Stimulated activated CD4-positive, alpha-beta T cell treated with anti-CD3 and anti-CD28 coated beads, Interleukin-15, amount 100 ng/mL, for 24 hours (primary cell): ENCODE results near the gene KLHL41.
"Not testable (repeated sequence)": the region's sequence is repeated elsewhere in the genome, so short reads cannot be mapped to it uniquely, and the experiment has no call there.

Experiments used
- DNase-seq: peaks from one replicate; pipeline ENCODE4 v3.0.0-alpha.2; 2020

KLHL41 gene

DNA sequence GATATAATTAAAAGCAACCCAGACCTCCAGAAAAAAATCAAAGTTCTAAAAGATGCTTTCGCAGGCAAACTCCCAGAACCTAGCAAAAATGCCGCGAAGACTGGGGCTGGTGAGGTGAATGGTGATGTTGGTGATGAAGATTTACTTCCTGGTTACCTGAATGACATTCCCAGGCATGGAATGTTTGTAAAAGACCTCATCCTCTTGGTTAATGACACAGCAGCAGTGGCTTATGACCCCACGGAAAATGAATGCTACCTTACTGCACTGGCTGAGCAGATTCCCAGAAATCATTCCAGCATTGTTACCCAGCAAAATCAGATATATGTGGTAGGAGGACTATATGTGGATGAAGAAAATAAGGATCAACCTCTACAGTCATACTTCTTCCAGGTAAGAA is 994 bp downstream of the KLHL41 start:
- no peak for DNase-seq

DNA sequence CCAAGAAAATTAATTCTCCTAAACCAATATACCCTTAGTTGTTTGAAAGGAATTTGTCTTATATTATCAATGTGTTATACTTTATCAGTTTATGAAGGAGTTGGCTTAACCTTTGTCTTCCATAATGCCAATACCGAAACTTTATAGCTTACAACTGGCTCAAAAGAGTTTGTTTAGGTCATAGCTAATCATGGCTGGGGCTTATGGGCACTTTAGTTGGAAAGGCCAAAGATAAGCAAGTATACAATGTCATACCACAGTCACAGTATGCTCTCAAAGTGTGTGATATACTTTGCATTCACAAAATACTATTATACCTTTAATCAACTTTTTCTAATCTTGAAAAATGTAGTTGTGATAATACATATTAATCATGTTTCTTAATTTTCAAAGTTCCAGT is 2.3 kb downstream of the KLHL41 start:
- DNase-seq: no peak

DNA sequence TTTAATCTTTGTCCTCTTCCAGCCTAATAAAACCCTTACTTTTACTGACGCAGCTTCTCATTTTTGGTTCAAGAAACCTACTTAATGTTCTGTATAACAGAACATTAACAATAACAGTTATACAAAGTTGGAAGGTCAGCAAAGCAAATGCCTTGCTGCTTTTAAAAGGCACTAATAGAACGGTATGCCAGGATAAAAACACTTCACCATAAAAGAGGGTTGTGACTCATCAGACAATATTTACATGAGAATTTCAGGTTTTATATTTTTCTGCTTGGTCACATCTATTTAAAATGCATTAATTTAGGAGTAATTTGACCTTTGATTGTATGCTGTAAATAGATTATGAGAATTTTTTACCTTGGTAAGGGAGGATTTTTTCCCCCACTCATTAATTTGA is 3.0 kb downstream of the KLHL41 start:
- no peak for DNase-seq

DNA sequence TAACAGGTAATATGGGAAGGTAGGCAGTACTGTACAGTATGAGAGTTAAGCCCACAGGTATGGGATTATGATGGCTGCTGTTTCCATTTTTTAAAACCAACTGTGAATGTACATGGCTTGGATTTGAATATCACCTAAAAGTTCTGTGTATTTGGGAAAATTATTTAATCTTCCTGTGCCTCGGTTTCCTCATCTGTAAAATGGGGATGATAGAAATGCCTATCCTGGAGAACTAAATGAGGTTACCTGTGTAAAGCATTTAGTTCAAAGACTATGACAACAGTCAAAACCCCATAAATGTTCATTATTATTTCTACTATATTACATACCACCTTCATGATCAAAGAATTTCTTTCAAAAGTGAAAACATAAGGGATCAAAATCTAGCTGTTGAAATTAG is 3.6 kb downstream of the KLHL41 start:
- no peak for DNase-seq

DNA sequence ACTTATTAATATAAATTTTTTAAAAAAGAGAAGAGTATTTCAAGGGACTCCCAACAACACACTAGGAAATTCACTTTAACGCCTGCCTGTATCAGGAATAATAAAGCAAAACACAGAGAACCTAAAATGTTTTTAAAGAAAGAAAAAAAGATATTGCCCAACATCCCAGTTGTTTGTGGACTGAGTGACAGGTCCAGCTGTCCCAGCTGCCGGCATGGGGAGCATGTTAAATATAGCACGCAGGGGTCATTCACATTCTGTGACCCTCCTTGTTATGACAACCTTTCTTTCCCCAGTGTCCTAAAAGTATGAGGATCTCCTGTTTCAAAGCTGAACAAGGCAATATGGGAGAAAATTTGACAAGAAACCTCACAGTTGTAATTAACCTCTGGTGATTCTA is 4.4 kb downstream of the KLHL41 start:
- DNase-seq: no peak

DNA sequence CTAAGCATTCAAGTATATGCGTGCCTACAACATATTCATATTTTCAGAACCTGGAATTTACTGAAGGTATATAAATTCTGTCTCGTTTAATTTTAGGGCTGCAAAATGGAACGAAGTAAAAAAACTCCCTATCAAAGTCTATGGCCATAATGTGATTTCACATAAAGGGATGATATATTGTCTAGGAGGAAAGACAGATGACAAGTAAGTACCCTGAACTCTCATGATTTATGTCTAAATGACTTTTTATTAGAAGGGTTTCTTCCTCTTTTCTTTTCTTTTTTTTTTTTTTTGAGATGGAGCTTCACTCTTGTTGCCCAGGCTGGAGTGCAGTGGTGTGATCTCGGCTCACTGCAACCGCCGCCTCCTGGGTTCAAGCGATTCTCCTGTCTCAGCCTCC is 5.3 kb downstream of the KLHL41 start:
- DNase-seq: not testable (repeated sequence)

DNA sequence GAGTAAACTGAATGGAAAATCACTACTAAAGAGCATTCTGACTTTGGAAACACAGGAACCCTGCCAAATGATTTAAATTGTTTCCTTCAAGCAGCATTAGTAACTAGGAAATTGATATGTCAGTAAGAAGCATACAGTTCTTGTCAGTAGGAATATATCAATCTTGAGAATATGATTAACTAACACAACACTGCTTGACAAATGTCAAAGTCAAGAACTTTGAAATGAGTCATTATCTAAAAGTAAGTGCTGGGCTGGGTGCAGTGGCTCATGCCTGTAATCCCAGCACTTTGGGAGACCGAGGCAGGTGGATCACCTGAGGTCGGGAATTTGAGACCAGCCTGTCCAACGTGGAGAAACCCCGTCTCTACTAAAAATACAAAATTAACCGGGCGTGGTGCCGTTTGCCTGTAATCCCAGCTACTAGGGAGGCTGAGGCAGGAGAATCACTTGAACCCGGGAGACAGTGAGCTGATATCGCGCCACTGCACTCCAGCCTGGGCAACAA is 7.0 kb downstream of the KLHL41 start:
- DNase-seq: not testable (repeated sequence)

DNA sequence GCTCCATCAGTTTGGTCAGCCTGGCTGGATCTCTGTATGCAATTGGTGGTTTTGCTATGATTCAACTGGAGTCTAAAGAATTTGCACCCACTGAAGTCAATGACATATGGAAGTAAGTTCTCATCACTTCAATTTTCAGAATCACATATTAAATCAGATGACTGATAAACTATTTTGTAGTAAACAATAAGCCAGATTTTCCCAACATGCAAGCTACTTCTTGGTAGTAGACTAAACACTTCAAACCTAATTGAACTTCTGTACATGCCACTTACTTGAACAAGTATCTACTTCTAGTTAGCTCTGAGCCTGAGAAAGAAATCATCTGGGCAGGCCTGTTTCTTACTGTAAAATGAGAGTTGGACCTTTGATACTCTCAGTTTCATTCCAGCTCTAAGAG is 11.4 kb downstream of the KLHL41 start:
- no peak for DNase-seq

DNA sequence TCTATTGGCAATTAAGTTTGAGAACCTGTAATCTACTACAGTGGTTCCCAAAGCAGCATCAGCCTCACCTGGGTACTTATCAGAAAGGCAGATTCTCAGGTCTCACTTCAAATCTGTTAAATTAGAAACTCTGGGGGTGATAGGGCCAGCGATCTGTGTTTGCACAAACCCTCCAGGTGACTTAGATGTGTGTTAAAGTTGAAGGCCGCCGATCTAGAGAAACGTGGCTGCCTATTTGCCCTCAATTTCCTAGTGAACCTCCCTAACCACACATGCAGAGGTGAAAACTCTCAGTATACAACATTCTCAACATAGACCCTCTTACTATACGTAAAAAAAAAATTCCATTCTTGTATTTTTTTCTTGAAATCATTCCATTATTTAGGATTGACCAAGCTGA is 14.2 kb downstream of the KLHL41 start:
- DNase-seq: no peak

DNA sequence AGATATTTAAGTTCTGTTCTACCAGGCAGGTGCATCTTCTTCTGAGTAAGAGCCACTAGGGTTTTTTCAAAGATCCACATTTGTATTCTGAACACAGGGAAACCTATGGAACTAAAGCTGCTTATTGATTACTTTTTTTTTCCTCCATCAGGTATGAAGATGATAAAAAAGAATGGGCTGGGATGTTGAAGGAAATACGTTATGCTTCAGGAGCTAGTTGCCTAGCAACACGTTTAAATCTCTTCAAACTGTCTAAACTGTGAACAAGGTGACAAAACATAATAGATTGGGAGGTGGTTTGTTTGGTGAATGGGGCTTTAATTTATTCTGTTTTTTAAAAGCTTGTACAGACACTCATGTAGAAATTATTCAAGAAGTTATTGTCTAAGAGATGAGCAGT is 15.9 kb downstream of the KLHL41 start:
- DNase-seq: no peak

DNA sequence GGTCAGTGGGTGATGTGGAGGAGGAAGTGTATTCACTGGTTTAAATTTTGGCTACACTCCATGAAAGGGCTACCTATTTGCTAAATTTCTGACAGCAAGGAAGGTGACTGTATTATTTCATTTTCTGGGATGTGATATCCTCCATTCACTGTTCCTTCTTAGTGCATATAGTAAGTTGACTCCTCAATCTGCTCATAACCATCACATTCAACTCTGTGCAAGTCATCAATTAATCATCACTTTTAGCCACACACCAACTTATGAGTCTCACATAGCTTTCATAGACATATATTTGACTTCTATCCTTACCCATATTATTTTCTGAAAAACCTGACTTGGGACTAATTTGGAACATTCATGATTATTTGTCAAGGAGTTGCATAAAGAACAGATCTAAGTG is 16.9 kb downstream of the KLHL41 start:
- DNase-seq: no peak

DNA sequence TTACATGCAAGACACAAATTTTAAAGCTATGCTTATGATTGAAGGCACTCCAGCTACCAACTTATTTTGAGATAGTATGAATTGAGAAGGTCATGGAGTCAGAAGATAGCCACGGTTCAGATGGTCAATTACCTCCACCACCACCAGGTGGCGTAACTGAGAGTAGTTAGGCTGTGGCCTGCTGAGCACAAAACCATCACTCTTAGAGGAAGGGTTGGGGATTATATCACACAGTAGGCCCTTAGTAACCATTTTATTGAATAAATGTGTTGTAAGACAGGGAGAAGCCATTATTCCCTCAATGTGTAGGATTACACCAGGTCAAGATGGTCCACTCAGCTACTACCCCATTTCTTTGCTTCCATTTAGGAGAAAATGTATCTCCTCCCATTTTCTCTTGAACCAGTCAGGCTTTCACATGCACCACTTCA is 18.8 kb downstream of the KLHL41 start:
- DNase-seq: peak; percentile 83

DNA sequence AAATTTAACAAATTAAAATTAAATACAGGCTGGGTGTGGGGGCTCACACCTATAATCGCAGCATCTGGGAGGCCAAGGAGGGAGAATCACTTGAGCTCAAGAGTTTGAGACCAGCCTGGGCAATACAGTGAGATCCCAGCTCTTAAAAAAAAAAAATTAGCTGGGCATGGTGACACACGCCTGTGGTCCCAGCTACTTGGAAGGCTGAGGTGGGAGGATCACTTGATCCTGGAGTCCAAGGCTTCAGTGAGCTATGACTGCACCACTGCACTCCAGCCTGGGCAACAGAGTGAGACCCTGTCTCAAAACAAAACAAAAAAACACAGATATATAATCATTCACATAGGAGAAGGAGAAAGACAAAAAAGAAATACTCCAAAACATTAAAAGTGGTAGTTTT is 30.0 kb downstream of the KLHL41 start:
- DNase-seq: not testable (repeated sequence)

DNA sequence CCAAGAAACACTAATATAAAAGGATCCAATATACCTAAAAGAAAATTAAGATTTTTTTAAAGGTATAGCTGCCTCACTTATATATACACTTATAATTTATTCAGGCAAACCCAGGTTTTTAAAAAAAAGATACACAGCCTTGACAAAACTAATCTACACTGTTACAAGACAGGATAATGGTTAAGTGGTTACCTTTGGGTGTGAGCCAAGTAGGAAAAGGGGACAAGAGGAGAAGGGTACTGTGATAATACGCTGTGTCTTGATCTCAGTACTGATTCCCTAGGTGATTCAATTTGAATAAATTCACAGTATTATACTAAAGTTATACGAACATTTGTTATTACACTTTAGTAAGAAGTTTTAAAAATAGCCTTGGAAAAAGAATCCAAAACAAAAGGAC is 30.6 kb downstream of the KLHL41 start:
- no peak for DNase-seq

DNA sequence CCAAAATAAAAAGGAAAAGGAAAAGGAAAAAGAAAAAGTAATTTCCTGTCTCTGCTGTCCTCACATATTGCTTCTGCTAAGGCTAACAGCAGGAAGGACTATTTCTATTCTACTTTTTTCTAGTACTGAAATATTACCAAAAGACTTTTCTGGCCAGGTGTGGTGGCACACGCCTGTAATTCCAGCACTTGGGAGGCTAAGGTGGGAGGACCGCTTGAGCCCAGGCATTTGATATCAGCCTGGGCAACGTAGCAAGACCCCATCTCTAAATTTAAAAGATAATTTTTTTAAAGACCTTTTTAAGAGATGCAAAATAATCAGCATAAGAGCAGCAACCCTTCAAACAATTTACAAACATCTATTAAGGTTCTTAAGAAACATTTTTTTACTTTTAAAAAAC is 32.9 kb downstream of the KLHL41 start:
- no peak for DNase-seq

DNA sequence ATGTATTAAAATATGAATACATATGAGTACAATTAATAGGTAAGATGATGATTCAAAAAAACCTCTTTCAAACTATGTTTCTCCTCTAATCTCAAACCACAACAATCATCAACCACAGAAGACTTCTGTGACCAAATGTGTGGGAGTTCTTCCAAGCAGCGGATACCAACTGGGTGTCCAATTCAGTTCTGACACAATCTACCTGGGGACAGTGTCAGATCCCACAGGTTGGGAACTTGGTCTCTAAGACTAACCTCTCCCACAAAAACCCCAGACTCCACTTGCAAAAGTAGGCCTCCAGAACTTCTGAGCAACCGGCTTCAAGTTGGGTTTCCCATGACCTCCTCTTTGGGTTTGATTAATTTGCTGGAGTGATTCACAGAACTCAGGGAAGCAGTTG is 37.3 kb downstream of the KLHL41 start:
- DNase-seq: no peak

DNA sequence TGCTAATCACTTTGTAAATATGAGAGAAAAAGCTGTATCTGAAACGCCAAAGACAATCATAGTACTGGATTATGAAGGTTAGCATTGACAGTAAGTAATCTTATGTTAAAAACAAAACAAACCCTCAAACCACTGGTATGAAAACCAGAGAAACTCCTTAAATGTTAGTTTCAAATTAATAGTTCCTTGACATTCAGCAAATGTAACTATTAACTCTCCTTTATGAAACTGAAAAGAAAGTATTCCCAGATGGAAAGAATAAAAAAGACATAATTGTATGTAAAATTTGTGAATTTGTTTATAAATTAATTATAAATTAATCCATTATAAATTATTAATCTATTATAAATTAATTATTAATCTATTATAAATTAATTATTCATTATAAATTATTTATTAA is 51.9 kb downstream of the KLHL41 start:
- DNase-seq: no peak

DNA sequence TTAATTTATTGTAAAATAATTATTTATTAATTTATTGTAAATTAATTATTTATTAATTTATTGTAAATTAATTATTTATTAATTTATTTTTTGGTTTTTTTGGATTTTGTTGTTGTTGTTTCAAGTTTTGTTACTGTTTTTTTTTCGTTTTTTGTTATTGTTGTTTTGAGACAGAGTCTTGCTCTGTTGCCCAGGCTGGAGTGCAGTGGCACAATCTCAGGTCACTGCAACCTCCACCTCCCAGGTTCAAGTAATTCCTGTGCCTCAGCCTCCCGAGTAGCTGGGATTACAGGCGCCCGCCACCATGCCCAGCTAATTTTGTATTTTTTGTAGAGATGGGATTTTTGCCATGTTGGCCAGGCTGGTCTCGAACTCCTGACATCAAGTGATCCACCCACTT is 52.6 kb downstream of the KLHL41 start:
- DNase-seq: not testable (repeated sequence)

DNA sequence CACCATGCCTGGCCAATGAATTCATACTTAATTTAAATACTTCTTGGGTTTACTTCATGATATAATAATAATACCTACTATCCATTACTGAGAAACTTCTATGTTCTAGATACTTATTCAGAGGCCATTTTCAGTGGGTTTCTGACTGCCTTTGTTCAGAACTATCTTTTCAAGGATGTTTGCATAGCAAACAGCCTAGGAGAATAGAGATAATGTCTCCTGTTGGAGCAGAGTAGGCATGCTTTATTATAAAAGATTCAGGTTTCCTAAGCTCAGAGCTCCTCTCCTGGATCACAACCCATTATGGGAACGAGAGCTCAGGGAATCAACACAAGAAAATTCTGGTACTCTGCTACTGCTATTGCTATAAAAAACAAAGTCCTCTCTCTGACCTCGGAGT is 53.0 kb downstream of the KLHL41 start:
- DNase-seq: no peak

DNA sequence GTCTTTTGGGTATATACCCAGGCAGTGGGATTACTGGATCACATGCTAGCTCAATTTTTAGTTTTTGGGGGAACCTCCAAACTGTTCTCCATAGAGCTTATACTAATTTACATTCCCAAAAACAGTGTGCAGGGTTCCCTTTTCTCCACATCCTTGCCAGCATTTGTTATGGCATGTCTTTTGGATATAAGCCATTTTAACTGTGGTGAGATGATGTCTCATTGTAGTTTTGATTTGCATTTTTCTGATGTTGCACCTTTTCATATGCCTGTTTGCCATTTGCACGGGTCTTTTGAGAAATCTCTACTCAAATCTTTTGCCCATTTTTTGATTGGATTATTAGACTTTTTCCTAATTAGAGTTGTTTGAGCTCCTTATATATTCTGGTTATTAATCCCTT is 56.2 kb downstream of the KLHL41 start:
- no peak for DNase-seq

DNA sequence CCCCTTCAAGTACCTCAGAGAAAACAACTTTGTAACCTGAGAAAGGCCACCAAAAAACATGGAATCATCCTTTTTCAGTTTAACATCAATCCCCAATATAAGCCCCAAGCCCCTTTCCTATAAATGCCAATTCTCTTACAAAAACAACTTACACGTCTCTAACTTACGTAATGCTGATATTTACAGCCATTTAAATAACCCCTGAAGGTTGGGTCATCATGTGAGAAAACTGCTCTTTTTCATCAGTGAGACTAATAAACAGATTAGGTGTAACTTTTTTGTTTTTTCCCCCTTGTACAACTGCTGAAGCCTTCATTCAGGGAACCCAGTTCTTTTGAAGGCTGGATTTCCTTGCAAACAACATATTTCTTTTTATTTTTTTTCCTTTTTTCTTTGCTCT is 60.4 kb downstream of the KLHL41 start:
- no peak for DNase-seq

DNA sequence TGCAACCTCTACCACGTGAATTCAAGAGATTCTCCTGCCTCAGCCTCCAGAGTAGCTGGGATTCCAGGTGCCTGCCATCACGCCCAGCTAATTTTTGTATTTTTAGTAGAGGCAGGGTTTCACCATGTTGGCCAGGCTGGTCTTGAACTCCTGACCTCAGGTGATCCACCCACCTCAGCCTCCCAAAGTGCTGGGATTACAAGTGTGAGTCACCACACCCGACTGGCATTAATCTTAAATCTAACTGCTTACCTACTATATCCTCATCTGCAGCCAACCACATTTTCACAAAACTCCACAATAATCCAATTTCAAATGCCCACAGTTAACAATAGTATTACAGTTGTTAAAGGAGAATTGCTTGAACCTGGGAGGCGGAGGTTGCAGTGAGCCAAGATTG is 61.2 kb downstream of the KLHL41 start:
- DNase-seq: not testable (repeated sequence)

DNA sequence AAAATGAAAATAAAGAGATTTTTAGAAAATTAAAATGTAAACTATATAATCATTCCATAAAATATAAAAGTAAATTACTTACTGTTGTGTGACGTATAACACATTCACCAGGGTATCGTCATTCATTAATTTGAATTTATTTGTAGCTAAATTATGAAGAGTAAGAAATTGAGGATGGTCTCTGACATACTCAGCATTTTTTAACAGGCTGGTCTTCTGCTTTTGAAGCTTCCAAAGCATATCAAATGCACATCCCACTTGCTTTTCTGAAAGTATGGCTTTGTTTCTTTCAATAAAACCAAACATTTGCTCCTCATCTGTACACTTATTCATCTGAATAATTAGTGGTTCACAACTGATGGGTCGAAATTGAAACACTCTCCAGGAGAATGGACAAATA is 62.1 kb downstream of the KLHL41 start:
- DNase-seq: no peak

DNA sequence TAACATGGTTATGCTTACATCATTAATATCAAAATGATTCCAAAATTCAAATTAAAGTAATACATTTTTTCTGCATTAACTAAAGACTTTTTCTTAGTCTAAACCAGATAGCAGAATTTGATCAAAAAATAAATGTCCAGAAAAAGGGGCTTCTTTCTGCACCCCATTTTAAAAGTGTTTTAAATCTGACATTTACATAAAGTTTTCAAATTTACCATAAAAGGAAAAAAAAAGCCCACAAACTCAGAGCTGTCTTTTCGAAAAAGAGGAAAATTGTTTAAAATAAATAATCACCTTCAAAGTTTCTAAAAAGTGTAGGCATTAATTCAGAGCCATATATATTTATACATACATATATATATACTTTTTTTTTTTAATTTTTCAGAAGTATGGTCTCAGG is 62.7 kb downstream of the KLHL41 start:
- DNase-seq: no peak

DNA sequence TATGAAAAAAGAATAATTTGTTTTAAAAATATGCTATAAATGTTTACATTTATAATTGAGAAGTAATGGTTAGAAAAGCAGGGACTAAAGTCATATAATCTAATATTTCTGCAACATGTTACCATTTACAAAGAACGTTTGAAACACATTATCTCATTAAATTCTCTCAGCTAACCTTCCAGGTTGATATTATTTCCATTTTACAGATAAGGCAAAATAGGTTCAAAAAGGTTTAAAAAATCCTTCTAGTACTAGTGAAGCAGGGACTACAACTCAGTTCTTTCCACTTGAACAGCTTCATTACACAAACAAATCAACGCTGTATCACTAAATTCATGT is 63.3 kb downstream of the KLHL41 start:
- no peak for DNase-seq
